Stimulated activated CD4-positive, alpha-beta T cell treated with anti-CD3 and anti-CD28 coated beads, Interleukin-12 subunit alpha, Interleukin-12 subunit beta, amount 100 ng/mL, for 24 hours (primary cell): ENCODE measurements around the gene INTS2.
"Not testable (repeated sequence)": the region's sequence is repeated elsewhere in the genome, so short reads cannot be mapped to it uniquely, and the experiment has no call there.

ENCODE experiments used
- DNase-seq, 2 experiments: peaks; one replicate each; pipeline ENCODE4 v3.0.0-alpha.2; 2020; ENCODE audit warnings: low read depth in 2 of 2

Gene INTS2

GRCh38 chr17:61927208-61928100 lies at the start of gene INTS2:
TSS of gene INTS2 (minus strand) at chr17:61927982. CDS start at chr17:61926644, 1,338 bp downstream.
- DNase-seq, result peak; percentile 90 to 94

- DNase-seq, result no peak
Measured at GRCh38 chr17:61974115-61974514, 46.3 kb upstream of the INTS2 start.

GRCh38 chr17:61972311-61972710 lies 44.5 kb upstream of the INTS2 start:
- DNase-seq, result no peak

- no peak for DNase-seq
Measured at GRCh38 chr17:61970030-61970429, 42.2 kb upstream of the INTS2 start.

- DNase-seq, result no peak
Measured at GRCh38 chr17:61968757-61969156, 41.0 kb upstream of the INTS2 start.

- no peak for DNase-seq
Measured at GRCh38 chr17:61967729-61968128, 39.9 kb upstream of the INTS2 start.

- DNase-seq, result no peak
Measured at GRCh38 chr17:61966191-61966590, 38.4 kb upstream of the INTS2 start.

- no peak for DNase-seq
Measured at GRCh38 chr17:61955619-61956018, 27.8 kb upstream of the INTS2 start.

- DNase-seq, result no peak
Measured at GRCh38 chr17:61947367-61948078, 19.7 kb upstream of the INTS2 start.

- DNase-seq, result no peak
Measured at GRCh38 chr17:61946359-61946758, 18.6 kb upstream of the INTS2 start.

GRCh38 chr17:61943117-61943516 lies 15.3 kb upstream of the INTS2 start:
- no peak for DNase-seq

- DNase-seq, result no peak
Measured at GRCh38 chr17:61942085-61942484, 14.3 kb upstream of the INTS2 start.

- DNase-seq, result no peak
Measured at GRCh38 chr17:61928101-61928436, 287 bp upstream of the INTS2 start.

- no peak for DNase-seq
Measured at GRCh38 chr17:61926826-61927207, 965 bp downstream of the INTS2 start.

- not testable (repeated sequence) for DNase-seq
Measured at GRCh38 chr17:61915162-61915561, 12.6 kb downstream of the INTS2 start.

GRCh38 chr17:61908292-61909037 lies 19.3 kb downstream of the INTS2 start:
- DNase-seq, result no peak

- no peak for DNase-seq
Measured at GRCh38 chr17:61907361-61907760, 20.4 kb downstream of the INTS2 start.

- DNase-seq, result no peak
Measured at GRCh38 chr17:61904094-61904710, 23.6 kb downstream of the INTS2 start.

GRCh38 chr17:61903251-61903650 lies 24.5 kb downstream of the INTS2 start:
- DNase-seq, result no peak

- DNase-seq, result no peak
Measured at GRCh38 chr17:61897548-61898180, 30.1 kb downstream of the INTS2 start.

GRCh38 chr17:61895391-61895790 lies 32.4 kb downstream of the INTS2 start:
- DNase-seq, result no peak
